ENCODE results near the gene KATNAL1.

GRCh38 chr13:30181888-30182651, 125.3 kb downstream of the KATNAL1 start:
- TF ChIP-seq CTCF (conservative IDR thresholded peaks at IDR 0.05 in 1 of 2, IDR thresholded peaks at IDR 0.05 in 1 of 2; ENCODE audit: extremely low read depth in 1 of 2, insufficient read depth in 1 of 2, low read depth in 1 of 2, low read length in 2 of 2) (no peak), EZH2 (IDR thresholded peaks at IDR 0.05; ENCODE audit: borderline replicate concordance, low read length) (no peak)

Measured in mammary epithelial cell (primary cell).